PFSK-1 (cell line): ENCODE results near the gene FRMPD4.

Experiments
- POLR2AphosphoS5 ChIP-seq: IDR thresholded peaks from 2 replicates; pipeline ENCODE4 v1.6.1; 2012; ENCODE audit warnings: low read depth, mild to moderate bottlenecking, control low read depth, low read length, moderate library complexity
- REST ChIP-seq, 2 experiments: IDR thresholded peaks; 2 replicates each; pipeline versions ENCODE4 v1.6.1 to v1.8.0; 2011 to 2012; ENCODE audit warnings: low read depth in 2 of 2, low read length in 2 of 2, control low read depth in 1 of 2, inconsistent platforms in 1 of 2, mild to moderate bottlenecking in 1 of 2, moderate library complexity in 1 of 2; ENCODE audit not compliant: insufficient read depth in 1 of 2
- TAF1 ChIP-seq: IDR thresholded peaks from 2 replicates; pipeline ENCODE4 v1.6.1; 2012; ENCODE audit warnings: low read length, control low read depth, borderline replicate concordance; ENCODE audit not compliant: insufficient read depth

GRCh38 chrX:12423346-12423745 is 285.1 kb downstream of the FRMPD4 start:
- TF ChIP-seq POLR2AphosphoS5 (no peak), REST (IDR thresholded peaks at IDR 0.05; ENCODE audit: insufficient read depth in 1 of 2, low read depth in 2 of 2, low read length in 2 of 2) (no peak), TAF1 (no peak)
